ENCODE measurements around the gene PTTG1IP. TPM values are rescaled to one million over a fixed set of nuclear protein-coding genes. Genes with fewer than 3 reads are reported as not detected.

PTTG1IP gene
- total and polyA plus RNA-seq, 2 donors (not counting 1 experiment from before 2014, with no cell fraction given): 30.7 to 58.6 TPM

GRCh38 chr21:44810779-44811178 is 62.7 kb downstream of the PTTG1IP start:
- no peak overlapping the region for H3K4me2 ChIP-seq (replicated peaks; ENCODE audit: low read depth, low read length, poor library complexity, severe bottlenecking)
- Mint-ChIP-seq H3K4me1 (peaks cover 6% of the 10 kb centered on the region), H3K4me3 (no peak overlapping the region), H3K9me3 (ENCODE audit: insufficient read depth) (no peaks in the 10 kb centered on the region), H3K27ac (peak overlapping the region; percentile 34), H3K27me3 (no peaks in the 10 kb centered on the region)
- peaks cover 1 to 31% of the 10 kb centered on the region in 2 experiments for H3K36me3 ChIP-seq (replicated peaks in 1 of 2; ENCODE audit: control extremely low read depth in 1 of 2, control insufficient read depth in 1 of 2, extremely low read depth in 1 of 2, insufficient read depth in 2 of 2, low read length in 1 of 2)
- H3K27ac ChIP-seq (ENCODE audit: low read length in 2 of 2): no peak overlapping the region
- intact Hi-C loops (cut with micrococcal nuclease): loop anchor here (10.0 kb wide), 2 partner anchors 264 to 1836 kb away; partner anchors contain the start of genes ADARB1 and PKNOX1
- ChIA-PET CTCF (no interaction called here), POLR2A (no interaction called here)
- H3K27me3 ChIP-seq (replicated peaks in 1 of 4; ENCODE audit: control extremely low read depth in 1 of 4, control insufficient read depth in 3 of 4, insufficient read depth in 4 of 4, low read length in 3 of 4): no peaks in the 10 kb centered on the region
- H3K4me1 ChIP-seq (ENCODE audit: control insufficient read depth in 2 of 2, insufficient read depth in 2 of 2, low read length in 2 of 2): no peaks in the 10 kb centered on the region
- H2AFZ ChIP-seq (ENCODE audit: insufficient read depth, low read depth, low read length, poor library complexity, severe bottlenecking): no peak overlapping the region
- no peak for ATAC-seq (ENCODE audit: low read depth)
- WGBS (ENCODE audit: insufficient coverage): 92% methylated on average over 4 of the region's 6 CpGs
- no peak for DNase-seq
- no peak overlapping the region for H3K9ac ChIP-seq (ENCODE audit: low read length)
- no peaks in the 10 kb centered on the region for H3K9me3 ChIP-seq (ENCODE audit: control extremely low read depth in 1 of 3, control insufficient read depth in 2 of 3, insufficient read depth in 1 of 3, low read length in 2 of 3)
- H3K4me3 ChIP-seq (ENCODE audit: control extremely low read depth in 1 of 5, extremely low read depth in 1 of 5, insufficient read depth in 1 of 5, low read depth in 2 of 5, low read length in 4 of 5): no peak overlapping the region
- peaks cover 55% of the 10 kb centered on the region for H4K20me1 ChIP-seq (ENCODE audit: control insufficient read depth, insufficient read depth, low read length, poor library complexity, severe bottlenecking)
- H3K79me2 ChIP-seq (ENCODE audit: control insufficient read depth, insufficient read depth, low read length): peaks cover 45% of the 10 kb centered on the region
- TF ChIP-seq CTCF (IDR thresholded peaks at IDR 0.05): no peak
- TF ChIP-seq EZH2 (IDR thresholded peaks at IDR 0.05; ENCODE audit: borderline replicate concordance, insufficient read depth, low read depth, low read length, poor library complexity, severe bottlenecking): no peak

GRCh38 chr21:44805859-44806258 is 67.6 kb downstream of the PTTG1IP start:
- no peaks in the 10 kb centered on the region for H3K27me3 Mint-ChIP-seq
- POLR2A ChIA-PET: no interaction called here
- peaks cover 1 to 36% of the 10 kb centered on the region in 2 experiments for H3K36me3 ChIP-seq (replicated peaks in 1 of 2; ENCODE audit: control extremely low read depth in 1 of 2, control insufficient read depth in 1 of 2, extremely low read depth in 1 of 2, insufficient read depth in 2 of 2, low read length in 1 of 2)
- no peak overlapping the region for H3K27ac Mint-ChIP-seq
- TF ChIP-seq EZH2 (IDR thresholded peaks at IDR 0.05; ENCODE audit: borderline replicate concordance, insufficient read depth, low read depth, low read length, poor library complexity, severe bottlenecking) (no peak), CTCF (IDR thresholded peaks at IDR 0.05) (no peak)
- 100% methylated on average over 2 of the region's 4 CpGs for WGBS (ENCODE audit: insufficient coverage)
- no peak for ATAC-seq (ENCODE audit: low read depth)
- H3K4me3 ChIP-seq (ENCODE audit: control extremely low read depth in 1 of 5, extremely low read depth in 1 of 5, insufficient read depth in 1 of 5, low read depth in 2 of 5, low read length in 4 of 5): no peak overlapping the region
- H4K20me1 ChIP-seq (ENCODE audit: control insufficient read depth, insufficient read depth, low read length, poor library complexity, severe bottlenecking): peaks cover 12% of the 10 kb centered on the region
- H3K27ac ChIP-seq (ENCODE audit: low read length in 2 of 2): no peak overlapping the region
- H3K4me3 Mint-ChIP-seq: no peak overlapping the region
- H3K79me2 ChIP-seq (ENCODE audit: control insufficient read depth, insufficient read depth, low read length): peaks cover 27% of the 10 kb centered on the region
- H3K4me2 ChIP-seq (replicated peaks; ENCODE audit: low read depth, low read length, poor library complexity, severe bottlenecking): no peak overlapping the region
- intact Hi-C loops (cut with micrococcal nuclease): no loop called here
- H3K9ac ChIP-seq (ENCODE audit: low read length): no peak overlapping the region
- H3K27me3 ChIP-seq (replicated peaks in 1 of 4; ENCODE audit: control extremely low read depth in 1 of 4, control insufficient read depth in 3 of 4, insufficient read depth in 4 of 4, low read length in 3 of 4): no peaks in the 10 kb centered on the region
- peaks cover 14% of the 10 kb centered on the region for H3K4me1 Mint-ChIP-seq
- H2AFZ ChIP-seq (ENCODE audit: insufficient read depth, low read depth, low read length, poor library complexity, severe bottlenecking): no peak overlapping the region
- CTCF ChIA-PET: interaction anchor here (1.8 to 3.2 kb wide), 2 partner anchors 9 to 13 kb away, joined by 4 to 12 read pairs; no protein-coding TSS in a partner anchor
- peaks cover 7 to 11% of the 10 kb centered on the region in 2 donors for H3K4me1 ChIP-seq (ENCODE audit: control insufficient read depth in 2 of 2, insufficient read depth in 2 of 2, low read length in 2 of 2)
- no peaks in the 10 kb centered on the region for H3K9me3 Mint-ChIP-seq (ENCODE audit: insufficient read depth)
- no peak for DNase-seq
- H3K9me3 ChIP-seq (ENCODE audit: control extremely low read depth in 1 of 3, control insufficient read depth in 2 of 3, insufficient read depth in 1 of 3, low read length in 2 of 3): no peaks in the 10 kb centered on the region
